Measurements from ENCODE around the gene TSPAN7. TPM values are rescaled to one million over a fixed set of nuclear protein-coding genes. Genes with fewer than 3 reads are reported as not detected.

Gene TSPAN7
- polyA plus RNA-seq, 2 of the 4 experiments (the other 2 are of a cell fraction), result 2.5 to 6.1 TPM

DNA sequence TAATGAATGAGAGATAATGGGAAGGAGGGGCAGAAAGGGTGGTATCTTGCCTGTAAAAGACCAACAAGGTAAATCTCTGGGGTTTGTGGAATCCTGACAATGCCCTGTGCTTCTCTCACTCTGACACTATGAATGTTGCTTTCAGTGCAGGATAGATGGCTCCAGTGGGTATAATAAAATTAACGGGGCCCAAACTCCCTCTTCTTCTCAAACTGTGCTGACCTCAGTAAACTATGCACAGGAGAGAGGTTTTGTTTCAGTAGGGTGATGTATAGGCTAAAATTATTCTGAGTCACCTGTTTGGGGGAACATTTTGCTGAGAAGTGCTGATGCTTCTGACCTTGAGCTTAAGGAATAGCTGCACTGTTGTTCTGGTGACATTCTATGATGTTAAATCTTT is 82.6 kb downstream of the TSPAN7 start:
- no peak for FAIRE-seq

DNA sequence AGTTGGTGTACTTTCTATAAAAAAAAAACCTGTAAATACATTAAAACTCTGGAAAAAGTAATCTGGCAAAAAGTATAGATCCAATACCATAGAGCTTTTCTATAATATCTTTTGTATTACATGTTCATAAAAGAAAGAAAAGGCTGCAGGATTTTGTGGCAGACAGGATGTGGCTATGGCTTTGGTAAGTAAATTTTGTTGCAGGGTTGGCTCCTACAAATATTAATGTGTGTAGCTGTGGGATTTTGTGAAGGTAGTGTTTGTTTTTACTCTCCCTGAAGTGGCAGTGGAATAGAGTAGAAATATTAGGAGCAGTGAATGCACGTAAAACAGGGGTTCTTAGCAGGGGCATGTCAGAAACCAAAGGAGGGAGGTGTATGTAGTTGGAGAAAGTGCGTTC is 84.8 kb downstream of the TSPAN7 start:
- ChIA-PET POLR2A (no interaction called here), CTCF (interaction anchor here (1.0 to 1.1 kb wide), 2 partner anchors 10 to 18 kb away, joined by 3 read pairs; no protein-coding TSS in a partner anchor)
- no peak for TF ChIP-seq ZSCAN20 (CRISPR knock-in tag; IDR thresholded peaks at IDR 0.05)
- TF ChIP-seq RARB (CRISPR knock-in tag; IDR thresholded peaks at IDR 0.05), result no peak
- TF ChIP-seq, protein P1, sequence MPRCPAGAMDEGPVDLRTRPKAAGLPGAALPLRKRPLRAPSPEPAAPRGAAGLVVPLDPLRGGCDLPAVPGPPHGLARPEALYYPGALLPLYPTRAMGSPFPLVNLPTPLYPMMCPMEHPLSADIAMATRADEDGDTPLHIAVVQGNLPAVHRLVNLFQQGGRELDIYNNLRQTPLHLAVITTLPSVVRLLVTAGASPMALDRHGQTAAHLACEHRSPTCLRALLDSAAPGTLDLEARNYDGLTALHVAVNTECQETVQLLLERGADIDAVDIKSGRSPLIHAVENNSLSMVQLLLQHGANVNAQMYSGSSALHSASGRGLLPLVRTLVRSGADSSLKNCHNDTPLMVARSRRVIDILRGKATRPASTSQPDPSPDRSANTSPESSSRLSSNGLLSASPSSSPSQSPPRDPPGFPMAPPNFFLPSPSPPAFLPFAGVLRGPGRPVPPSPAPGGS (IDR thresholded peaks at IDR 0.05), result no peak
- TF ChIP-seq ESRRA (IDR thresholded peaks at IDR 0.05; ENCODE audit: borderline replicate concordance, low read length), result no peak
- no peak for TF ChIP-seq EHF (CRISPR knock-in tag; IDR thresholded peaks at IDR 0.05)
- TF ChIP-seq, protein P2, sequence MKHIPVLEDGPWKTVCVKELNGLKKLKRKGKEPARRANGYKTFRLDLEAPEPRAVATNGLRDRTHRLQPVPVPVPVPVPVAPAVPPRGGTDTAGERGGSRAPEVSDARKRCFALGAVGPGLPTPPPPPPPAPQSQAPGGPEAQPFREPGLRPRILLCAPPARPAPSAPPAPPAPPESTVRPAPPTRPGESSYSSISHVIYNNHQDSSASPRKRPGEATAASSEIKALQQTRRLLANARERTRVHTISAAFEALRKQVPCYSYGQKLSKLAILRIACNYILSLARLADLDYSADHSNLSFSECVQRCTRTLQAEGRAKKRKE (CRISPR knock-in tag; IDR thresholded peaks at IDR 0.05; ENCODE audit: low read depth), result no peak
- TF ChIP-seq TFCP2L1 (CRISPR knock-in tag; IDR thresholded peaks at IDR 0.05), result no peak
- no peak for TF ChIP-seq ZNF302 (CRISPR knock-in tag; IDR thresholded peaks at IDR 0.05)
- TF ChIP-seq NR3C1 (IDR thresholded peaks at IDR 0.05), result no peak
- TF ChIP-seq KDM5A (IDR thresholded peaks at IDR 0.05), result no peak
- TF ChIP-seq, protein P3, sequence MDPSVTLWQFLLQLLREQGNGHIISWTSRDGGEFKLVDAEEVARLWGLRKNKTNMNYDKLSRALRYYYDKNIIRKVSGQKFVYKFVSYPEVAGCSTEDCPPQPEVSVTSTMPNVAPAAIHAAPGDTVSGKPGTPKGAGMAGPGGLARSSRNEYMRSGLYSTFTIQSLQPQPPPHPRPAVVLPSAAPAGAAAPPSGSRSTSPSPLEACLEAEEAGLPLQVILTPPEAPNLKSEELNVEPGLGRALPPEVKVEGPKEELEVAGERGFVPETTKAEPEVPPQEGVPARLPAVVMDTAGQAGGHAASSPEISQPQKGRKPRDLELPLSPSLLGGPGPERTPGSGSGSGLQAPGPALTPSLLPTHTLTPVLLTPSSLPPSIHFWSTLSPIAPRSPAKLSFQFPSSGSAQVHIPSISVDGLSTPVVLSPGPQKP (IDR thresholded peaks at IDR 0.05; ENCODE audit: low read depth, low read length), result no peak
- DNase-seq (ENCODE audit: low read depth in 1 of 2, low spot score in 1 of 2) (no peak), FAIRE-seq (no peak), ATAC-seq (no peak)
- WGBS (ENCODE audit: missing lambda C conversion rate), result 51% methylated on average over 2 of the region's 2 CpGs
- H3K27ac ChIP-seq, result no peak overlapping the region
- no peak overlapping the region for H3K4me2 ChIP-seq
- H3K4me1 ChIP-seq, result no peaks in the 10 kb centered on the region
- H3K9me3 ChIP-seq, result no peaks in the 10 kb centered on the region
- no peak overlapping the region for H3K4me3 ChIP-seq

More for the DNA sequence above, 82.6 kb downstream of the TSPAN7 start:
- Histone ChIP-seq H3K27ac (no peak overlapping the region), H3K4me1 (no peaks in the 10 kb centered on the region), H3K4me3 (no peak overlapping the region), H3K9me3 (no peaks in the 10 kb centered on the region), H3K4me2 (no peak overlapping the region)
- ATAC-seq (no peak), DNase-seq (ENCODE audit: low read depth in 1 of 2, low spot score in 1 of 2) (no peak)
- ChIA-PET POLR2A (no interaction called here), CTCF (interaction anchor here (1.7 kb wide), 1 partner anchor 10 kb away, joined by 6 read pairs; no protein-coding TSS in a partner anchor)
- WGBS (ENCODE audit: missing lambda C conversion rate), result 25% methylated on average over 1 of the region's 1 CpG
- TF ChIP-seq, protein P4, sequence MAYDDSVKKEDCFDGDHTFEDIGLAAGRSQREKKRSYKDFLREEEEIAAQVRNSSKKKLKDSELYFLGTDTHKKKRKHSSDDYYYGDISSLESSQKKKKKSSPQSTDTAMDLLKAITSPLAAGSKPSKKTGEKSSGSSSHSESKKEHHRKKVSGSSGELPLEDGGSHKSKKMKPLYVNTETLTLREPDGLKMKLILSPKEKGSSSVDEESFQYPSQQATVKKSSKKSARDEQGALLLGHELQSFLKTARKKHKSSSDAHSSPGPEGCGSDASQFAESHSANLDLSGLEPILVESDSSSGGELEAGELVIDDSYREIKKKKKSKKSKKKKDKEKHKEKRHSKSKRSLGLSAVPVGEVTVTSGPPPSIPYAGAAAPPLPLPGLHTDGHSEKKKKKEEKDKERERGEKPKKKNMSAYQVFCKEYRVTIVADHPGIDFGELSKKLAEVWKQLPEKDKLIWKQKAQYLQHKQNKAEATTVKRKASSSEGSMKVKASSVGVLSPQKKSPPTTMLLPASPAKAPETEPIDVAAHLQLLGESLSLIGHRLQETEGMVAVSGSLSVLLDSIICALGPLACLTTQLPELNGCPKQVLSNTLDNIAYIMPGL (CRISPR knock-in tag; IDR thresholded peaks at IDR 0.05; ENCODE audit: borderline replicate concordance), result no peak

DNA sequence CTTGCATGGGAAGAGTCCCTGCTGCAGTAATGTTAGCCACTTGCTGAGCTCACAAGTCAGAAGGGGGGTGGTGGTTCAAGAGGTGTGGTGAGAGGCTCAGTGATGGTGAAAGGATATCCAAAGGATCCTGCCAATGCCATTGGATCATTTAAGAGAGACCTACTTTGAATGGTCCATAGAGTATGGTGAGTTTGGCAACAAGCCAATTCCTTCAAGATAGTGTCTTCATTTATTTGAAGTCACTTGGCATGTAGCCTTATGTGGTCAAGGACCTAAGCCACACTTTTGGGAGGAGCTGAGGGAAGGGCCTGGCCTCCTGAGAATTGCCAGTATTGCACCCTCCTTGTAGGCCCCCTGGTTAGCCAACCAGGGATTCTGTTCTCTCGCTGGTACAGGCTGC is 87.9 kb downstream of the TSPAN7 start:
- CTCF ChIA-PET, result no interaction called here
- POLR2A ChIA-PET, result no interaction called here
- FAIRE-seq, result no peak

More for the DNA sequence above, 87.9 kb downstream of the TSPAN7 start:
- Histone ChIP-seq H3K9me3 (no peaks in the 10 kb centered on the region), H3K4me3 (no peak overlapping the region), H3K27ac (no peak overlapping the region), H3K4me1 (no peaks in the 10 kb centered on the region), H3K4me2 (no peak overlapping the region)
- no peak for DNase-seq (ENCODE audit: low read depth in 1 of 2, low spot score in 1 of 2)
- ATAC-seq, result no peak
- 83% methylated on average over 1 of the region's 1 CpG for WGBS (ENCODE audit: missing lambda C conversion rate)
- TF ChIP-seq HDAC2 (IDR thresholded peaks at IDR 0.05) (no peak), CBX2 (IDR thresholded peaks at IDR 0.05; ENCODE audit: borderline replicate concordance, low read depth) (no peak), KDM1A (IDR thresholded peaks at IDR 0.05; ENCODE audit: low read depth) (no peak), TFCP2L1 (CRISPR knock-in tag; IDR thresholded peaks at IDR 0.05) (no peak)
- TF ChIP-seq, protein P3 (IDR thresholded peaks at IDR 0.05; ENCODE audit: low read depth, low read length), result no peak
- TF ChIP-seq, protein P4 (CRISPR knock-in tag; IDR thresholded peaks at IDR 0.05; ENCODE audit: borderline replicate concordance), result no peak

Measured in A549 (cell line).